ENCODE results near the gene CITED2. TPM values are rescaled to one million over a fixed set of nuclear protein-coding genes. Genes with fewer than 3 reads are reported as not detected.
A peak's percentile ranks its signal among the peaks of the same experiment; 100 is the strongest.

The CITED2 gene
- total RNA-seq, 1 experiment from 2014 or later: 54.2 TPM

- Histone ChIP-seq H3K4me1 (ENCODE audit: insufficient read depth, low read length) (no peaks in the 10 kb centered on the region), H3K9ac (ENCODE audit: low read length) (no peak overlapping the region), H4K20me1 (ENCODE audit: low read length) (no peaks in the 10 kb centered on the region), H3K27ac (ENCODE audit: low read length) (no peak overlapping the region), H3K4me3 (ENCODE audit: low read length) (no peak overlapping the region), H3F3A (ENCODE audit: low read length, unreplicated experiment) (no peaks in the 10 kb centered on the region), H3K4me2 (ENCODE audit: low read length) (no peak overlapping the region), H2AFZ (ENCODE audit: low read length) (no peak overlapping the region), H3K36me3 (ENCODE audit: low read depth, low read length) (no peaks in the 10 kb centered on the region), H3K9me2 (replicated peaks; ENCODE audit: low read length) (no peaks in the 10 kb centered on the region), H3K27me3 (ENCODE audit: low read length) (no peaks in the 10 kb centered on the region), H3K79me2 (ENCODE audit: low read length) (no peaks in the 10 kb centered on the region), H3K9me3 (ENCODE audit: low read length) (no peaks in the 10 kb centered on the region)
- CTCF ChIA-PET: no interaction called here
- TF ChIP-seq EZH2phosphoT487 (IDR thresholded peaks at IDR 0.05; ENCODE audit: borderline replicate concordance, low read length) (no peak), EZH2 (IDR thresholded peaks at IDR 0.05; ENCODE audit: low read length, unreplicated experiment) (no peak), CTCF (conservative IDR thresholded peaks at IDR 0.05; ENCODE audit: low read depth, low read length) (no peak)
- ATAC-seq: no peak
- DNase-seq: no peak
- intact Hi-C loops (cut with micrococcal nuclease): no loop called here
- POLR2A ChIA-PET (ENCODE audit: unreplicated experiment): no interaction called here
- no TSS peak for BruUV-seq (replicated peaks)
Measured at GRCh38 chr6:139395371-139395770, 20.9 kb upstream of the CITED2 start.

DNA sequence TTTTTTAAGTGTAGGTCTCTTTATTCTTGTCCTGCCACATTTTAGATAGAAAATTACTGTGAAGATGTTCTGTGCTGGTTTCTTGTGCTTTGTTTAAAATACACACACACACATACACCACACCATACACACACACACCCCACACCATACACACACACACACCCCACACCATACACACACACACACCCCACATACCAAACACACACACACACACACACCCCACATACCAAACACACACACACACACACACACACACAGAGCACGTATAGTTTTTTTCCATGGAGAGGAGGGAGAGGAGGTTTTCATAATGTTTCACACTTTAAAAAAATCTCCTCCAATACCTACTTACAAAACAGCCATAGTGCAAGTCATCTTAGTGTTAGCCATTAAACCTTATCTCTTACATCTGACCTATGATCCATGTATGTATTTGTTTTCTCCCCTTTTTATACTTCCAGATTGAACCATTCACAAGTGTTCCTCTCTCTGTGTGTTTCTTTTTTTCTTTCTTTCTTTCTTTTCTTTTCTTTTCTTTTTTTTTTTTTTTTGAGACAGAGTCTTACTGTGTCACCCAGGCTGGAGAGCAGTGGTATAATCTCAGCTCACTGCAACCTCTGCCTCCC, 19.7 kb upstream of the CITED2 start:
- no peaks in the 10 kb centered on the region for H3K9me3 ChIP-seq (ENCODE audit: low read length)
- DNase-seq: no peak
- H3K4me2 ChIP-seq (ENCODE audit: low read length): no peak overlapping the region
- TF ChIP-seq EZH2 (IDR thresholded peaks at IDR 0.05; ENCODE audit: low read length, unreplicated experiment) (no peak), CTCF (conservative IDR thresholded peaks at IDR 0.05; ENCODE audit: low read depth, low read length) (no peak), EZH2phosphoT487 (IDR thresholded peaks at IDR 0.05; ENCODE audit: borderline replicate concordance, low read length) (no peak)
- H4K20me1 ChIP-seq (ENCODE audit: low read length): no peaks in the 10 kb centered on the region
- no peak overlapping the region for H2AFZ ChIP-seq (ENCODE audit: low read length)
- H3K9me2 ChIP-seq (replicated peaks; ENCODE audit: low read length): no peaks in the 10 kb centered on the region
- H3K4me3 ChIP-seq (ENCODE audit: low read length): no peak overlapping the region
- H3F3A ChIP-seq (ENCODE audit: low read length, unreplicated experiment): no peaks in the 10 kb centered on the region
- ATAC-seq: no peak
- ChIA-PET CTCF (no interaction called here), POLR2A (ENCODE audit: unreplicated experiment) (no interaction called here)
- no TSS peak for BruUV-seq (replicated peaks)
- no peaks in the 10 kb centered on the region for H3K27me3 ChIP-seq (ENCODE audit: low read length)
- no peak overlapping the region for H3K9ac ChIP-seq (ENCODE audit: low read length)
- no peak overlapping the region for H3K27ac ChIP-seq (ENCODE audit: low read length)
- H3K79me2 ChIP-seq (ENCODE audit: low read length): no peaks in the 10 kb centered on the region
- no peaks in the 10 kb centered on the region for H3K4me1 ChIP-seq (ENCODE audit: insufficient read depth, low read length)
- H3K36me3 ChIP-seq (ENCODE audit: low read depth, low read length): no peaks in the 10 kb centered on the region
- intact Hi-C loops (cut with micrococcal nuclease): no loop called here

- H3F3A ChIP-seq (ENCODE audit: low read length, unreplicated experiment): no peaks in the 10 kb centered on the region
Measured at GRCh38 chr6:139392794-139393193, 18.3 kb upstream of the CITED2 start.

More at GRCh38 chr6:139392794-139393193, 18.3 kb upstream of the CITED2 start:
- H3K79me2 ChIP-seq (ENCODE audit: low read length): no peaks in the 10 kb centered on the region
- no peak overlapping the region for H2AFZ ChIP-seq (ENCODE audit: low read length)
- H4K20me1 ChIP-seq (ENCODE audit: low read length): no peaks in the 10 kb centered on the region
- ATAC-seq: no peak
- no peak for TF ChIP-seq EZH2 (IDR thresholded peaks at IDR 0.05; ENCODE audit: low read length, unreplicated experiment)
- no peak for TF ChIP-seq EZH2phosphoT487 (IDR thresholded peaks at IDR 0.05; ENCODE audit: borderline replicate concordance, low read length)
- no peak for TF ChIP-seq CTCF (conservative IDR thresholded peaks at IDR 0.05; ENCODE audit: low read depth, low read length)
- H3K27me3 ChIP-seq (ENCODE audit: low read length): no peaks in the 10 kb centered on the region
- peak; percentile 6 for DNase-seq
- H3K27ac ChIP-seq (ENCODE audit: low read length): no peak overlapping the region
- intact Hi-C loops (cut with micrococcal nuclease): no loop called here
- H3K4me2 ChIP-seq (ENCODE audit: low read length): no peak overlapping the region
- H3K4me1 ChIP-seq (ENCODE audit: insufficient read depth, low read length): no peaks in the 10 kb centered on the region
- H3K9me3 ChIP-seq (ENCODE audit: low read length): no peaks in the 10 kb centered on the region
- POLR2A ChIA-PET (ENCODE audit: unreplicated experiment): no interaction called here
- no TSS peak for BruUV-seq (replicated peaks)
- H3K4me3 ChIP-seq (ENCODE audit: low read length): no peak overlapping the region
- CTCF ChIA-PET: no interaction called here
- H3K9ac ChIP-seq (ENCODE audit: low read length): no peak overlapping the region
- no peaks in the 10 kb centered on the region for H3K36me3 ChIP-seq (ENCODE audit: low read depth, low read length)
- no peaks in the 10 kb centered on the region for H3K9me2 ChIP-seq (replicated peaks; ENCODE audit: low read length)

All from PC-3 (cell line).